Stimulated activated CD4-positive, alpha-beta T cell treated with anti-CD3 and anti-CD28 coated beads, Interleukin-4, amount 100 ng/mL, for 1 hour (primary cell): ENCODE results near the gene RALBP1.
A peak's percentile ranks its signal among the peaks of the same experiment; 100 is the strongest.
"Not testable (repeated sequence)": the region's sequence is repeated elsewhere in the genome, so short reads cannot be mapped to it uniquely, and the experiment has no call there.

Source experiments
- DNase-seq: peaks from one replicate; pipeline ENCODE4 v3.0.0-alpha.2; 2020

The RALBP1 gene

DNA sequence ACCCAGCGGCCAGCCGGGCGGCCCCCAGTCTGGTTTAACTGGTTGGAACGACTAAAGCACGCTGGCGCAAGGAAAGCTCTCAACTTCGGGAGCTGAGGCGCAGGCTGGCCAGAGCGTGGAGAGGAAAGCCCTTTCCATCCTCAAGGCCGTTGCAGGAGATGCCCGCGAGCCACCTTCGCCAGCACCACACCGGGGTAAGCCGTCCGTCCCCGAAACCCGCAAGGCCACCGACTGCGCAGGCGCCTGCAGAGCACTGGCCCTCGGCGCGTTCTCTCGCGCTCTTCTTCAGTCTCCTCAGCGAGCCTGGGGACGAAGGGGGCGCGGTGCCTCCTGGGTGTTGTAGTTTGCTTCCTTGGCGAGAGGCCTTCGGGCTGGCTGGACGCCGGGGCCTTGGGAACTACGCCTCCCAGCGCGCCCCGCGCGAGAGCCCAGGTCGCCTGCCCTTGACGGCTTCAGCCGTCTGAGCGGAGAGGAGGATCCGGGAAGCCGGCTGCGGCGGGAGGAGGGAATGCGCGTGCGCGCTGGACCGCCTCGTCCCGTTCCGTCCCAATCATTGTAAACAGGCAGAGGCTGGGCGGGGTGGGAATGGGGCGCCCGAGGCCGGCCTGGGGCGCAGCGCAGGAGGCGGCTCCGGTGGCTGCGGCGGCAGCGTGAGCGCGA, at the start of gene RALBP1:
Gene RALBP1 (plus strand): TSS at position 531 of the 660 bp plus-strand sequence. CDS start 37,533 bp downstream, outside the sequence.
- peak; percentile 98 for DNase-seq

DNA sequence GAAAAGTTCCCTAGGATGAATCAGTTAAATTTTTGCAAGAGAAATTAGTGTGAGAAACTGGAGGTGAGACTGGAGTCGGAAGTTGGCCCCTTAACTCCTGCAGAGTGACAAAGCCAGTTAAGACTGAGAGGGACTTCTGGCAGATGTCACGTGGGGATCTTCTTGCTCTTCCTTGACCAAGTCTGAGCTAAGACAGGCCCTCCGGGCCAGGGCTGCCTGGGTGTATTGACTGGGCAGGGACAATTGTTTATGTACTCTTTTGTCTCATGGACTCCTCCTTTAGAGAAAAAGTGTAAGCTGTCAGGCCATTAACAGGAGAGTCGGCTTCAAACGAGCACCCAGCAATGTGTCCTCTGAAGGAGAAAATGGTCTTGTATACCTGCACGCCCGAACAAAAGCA, 48.6 kb upstream of the RALBP1 start:
- no peak for DNase-seq

- DNase-seq = no peak
These were observed 47.0 kb upstream of the RALBP1 start for GRCh38 chr18:9428301-9428706.

- DNase-seq = no peak
These were observed 46.3 kb upstream of the RALBP1 start for GRCh38 chr18:9428862-9429661.

- DNase-seq = no peak
These were observed 45.7 kb upstream of the RALBP1 start for GRCh38 chr18:9429662-9429993.

GRCh38 chr18:9430315-9430714, 45.0 kb upstream of the RALBP1 start:
- not testable (repeated sequence) for DNase-seq

GRCh38 chr18:9431296-9431695, 44.0 kb upstream of the RALBP1 start:
- no peak for DNase-seq

DNA sequence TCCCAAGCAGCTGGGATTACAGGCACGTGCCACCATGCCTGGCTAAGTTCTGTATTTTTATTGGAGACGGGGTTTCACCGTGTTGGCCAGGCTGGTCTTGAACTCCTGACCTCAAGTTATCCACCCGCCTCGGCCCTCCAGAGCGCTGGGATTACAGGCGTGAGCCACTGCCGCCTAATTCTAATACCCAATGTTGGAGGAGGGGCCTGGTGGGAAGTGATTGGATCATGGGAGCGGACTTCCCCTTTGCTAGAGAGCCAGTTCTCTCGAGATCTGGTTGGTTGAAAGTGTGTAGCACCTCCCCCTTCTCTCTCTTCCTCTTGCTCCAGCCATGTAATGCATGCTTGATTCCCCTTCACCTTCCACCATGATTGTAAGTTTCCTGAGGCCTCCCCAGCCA, 42.2 kb upstream of the RALBP1 start:
- not testable (repeated sequence) for DNase-seq

DNA sequence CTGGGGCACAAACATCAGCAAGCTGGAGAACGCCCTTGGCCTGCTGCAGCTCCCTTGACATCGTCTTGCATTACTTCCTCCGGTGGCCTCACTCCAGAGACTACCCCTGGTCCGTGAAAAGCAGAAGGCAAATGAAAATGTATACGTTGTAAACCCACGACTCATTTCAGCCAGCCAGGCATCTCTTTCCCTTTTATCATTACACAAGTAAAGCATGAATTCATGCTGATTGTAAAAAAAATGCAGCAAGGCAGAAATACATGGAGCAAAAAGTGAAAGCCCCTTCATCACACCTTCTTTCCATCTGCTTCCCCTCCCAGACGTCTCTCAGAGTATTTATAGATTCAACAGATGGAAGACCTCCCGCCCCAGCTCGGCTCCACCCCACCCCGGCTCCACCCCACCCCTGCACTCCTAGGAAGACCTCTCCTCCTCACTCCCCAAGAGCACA, 41.6 kb upstream of the RALBP1 start:
- no peak for DNase-seq

- DNase-seq = no peak
These were observed 41.1 kb upstream of the RALBP1 start for GRCh38 chr18:9434122-9434701.

DNA sequence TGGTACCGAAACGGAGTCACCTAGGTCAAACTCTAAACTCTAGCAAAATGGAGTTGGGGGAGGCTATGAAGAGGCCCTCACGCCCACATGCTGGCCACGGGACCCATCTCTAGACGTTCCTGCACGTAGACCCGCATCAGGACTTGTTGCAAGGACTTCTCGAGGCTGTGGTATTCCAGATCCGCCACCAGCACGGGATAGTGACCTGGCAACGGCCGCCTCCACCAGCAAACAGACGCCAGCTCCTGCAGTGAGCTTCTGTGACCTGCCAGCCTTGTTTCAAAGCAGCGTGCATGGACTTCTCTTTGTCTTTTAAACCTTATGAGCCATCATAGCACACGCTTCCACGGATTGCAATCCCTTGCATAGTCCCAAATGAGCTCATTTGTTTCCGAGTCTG, 40.3 kb upstream of the RALBP1 start:
- no peak for DNase-seq

DNA sequence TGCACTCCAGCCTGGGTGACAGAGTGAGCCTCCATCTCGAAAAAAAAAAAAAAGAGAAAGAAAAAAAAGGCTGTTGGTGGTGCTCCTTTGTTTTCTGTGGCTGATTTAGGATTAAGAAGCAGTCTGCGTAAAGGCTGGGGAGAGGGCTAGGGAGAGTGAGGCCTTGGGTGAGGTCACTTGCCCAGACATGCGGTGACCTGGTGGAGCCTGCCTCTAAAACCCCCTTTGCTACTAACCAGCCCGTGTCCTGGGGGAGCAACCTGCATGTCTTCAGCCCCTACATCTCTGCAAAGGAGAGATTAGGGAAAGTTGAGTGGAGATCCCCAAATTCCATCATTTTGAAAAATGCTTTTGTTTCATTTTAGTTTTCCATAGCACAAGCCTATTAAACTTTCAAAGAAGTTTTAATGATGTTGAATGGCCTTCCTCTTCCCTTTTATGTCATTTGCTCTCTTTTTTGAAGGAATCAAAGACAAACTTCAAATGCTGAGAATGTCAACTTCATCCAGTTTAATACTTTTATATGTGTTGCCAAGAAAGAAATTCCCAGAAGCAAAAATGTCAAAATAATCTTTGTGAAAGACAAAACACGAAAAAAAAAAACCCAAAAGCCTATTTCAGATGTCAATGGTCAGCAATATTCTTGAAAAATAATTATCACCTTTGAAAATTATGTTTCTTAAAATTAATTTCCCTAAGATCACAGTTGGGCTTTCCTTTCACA, 38.9 kb upstream of the RALBP1 start:
- DNase-seq = no peak

DNA sequence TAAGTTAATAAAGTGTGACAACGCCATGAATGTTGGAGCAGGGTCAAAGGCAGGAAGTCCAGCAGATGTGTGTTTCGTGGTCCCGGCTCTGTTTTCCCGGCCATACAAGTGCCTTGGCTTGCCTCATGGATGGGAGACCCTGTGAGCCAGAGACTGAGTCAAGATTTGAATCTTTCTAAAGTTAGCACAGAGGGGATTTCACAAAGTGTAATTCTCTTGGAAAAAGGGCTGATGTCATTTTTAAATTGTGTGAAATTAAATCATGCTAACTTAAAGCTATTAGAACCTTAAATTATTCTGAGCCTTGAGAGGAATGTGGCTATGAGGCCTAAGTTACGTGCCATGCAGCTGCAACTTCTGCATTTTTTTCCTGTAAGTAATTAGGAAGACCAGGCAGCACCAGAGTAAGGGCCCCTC, 38.3 kb upstream of the RALBP1 start:
- DNase-seq = no peak

GRCh38 chr18:9437672-9438071, 37.6 kb upstream of the RALBP1 start:
- no peak for DNase-seq

DNA sequence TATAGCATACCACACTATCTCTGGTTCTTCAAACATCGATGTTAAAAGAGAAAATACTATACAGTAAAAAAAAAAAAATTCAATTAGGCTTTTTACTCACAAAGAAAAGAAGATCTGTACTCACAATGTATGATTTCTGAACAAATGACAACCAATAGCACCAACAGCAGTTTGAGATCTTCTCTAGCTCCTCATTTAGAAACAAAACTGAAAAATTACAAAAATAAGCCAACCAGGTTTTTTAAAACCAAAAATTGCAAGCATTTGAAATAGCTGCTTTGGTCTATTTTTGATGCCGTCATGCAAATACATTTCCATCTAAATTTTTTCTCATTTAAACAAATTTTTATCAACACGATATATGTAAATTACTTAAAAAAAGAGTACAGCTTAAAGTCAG, 34.3 kb upstream of the RALBP1 start:
- DNase-seq = no peak

- no peak for DNase-seq
These were observed 30.8 kb upstream of the RALBP1 start for GRCh38 chr18:9444549-9444948.

GRCh38 chr18:9446839-9447238, 28.5 kb upstream of the RALBP1 start:
- DNase-seq = no peak

GRCh38 chr18:9447334-9447733, 28.0 kb upstream of the RALBP1 start:
- no peak for DNase-seq

GRCh38 chr18:9449600-9450414, 25.5 kb upstream of the RALBP1 start:
- no peak for DNase-seq

- not testable (repeated sequence) for DNase-seq
These were observed 24.4 kb upstream of the RALBP1 start for GRCh38 chr18:9450920-9451319.

DNA sequence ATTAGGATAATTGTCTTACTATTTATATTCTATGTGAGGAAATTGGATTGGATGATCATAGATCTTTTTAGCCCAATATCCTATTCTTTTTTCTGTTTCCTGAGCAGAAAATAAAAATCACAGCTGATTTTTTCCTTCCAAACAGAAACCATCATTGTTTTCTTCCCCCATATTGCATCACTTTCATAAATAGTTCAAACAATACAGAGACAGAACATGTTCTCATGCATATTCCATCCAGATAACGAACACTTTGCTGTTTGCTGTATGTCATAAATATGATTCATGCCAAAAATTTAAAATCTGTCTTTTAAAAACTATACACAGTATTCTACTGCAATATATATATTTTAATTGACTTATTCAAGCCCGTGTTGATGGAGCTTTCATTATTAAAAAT, 22.0 kb upstream of the RALBP1 start:
- no peak for DNase-seq

DNA sequence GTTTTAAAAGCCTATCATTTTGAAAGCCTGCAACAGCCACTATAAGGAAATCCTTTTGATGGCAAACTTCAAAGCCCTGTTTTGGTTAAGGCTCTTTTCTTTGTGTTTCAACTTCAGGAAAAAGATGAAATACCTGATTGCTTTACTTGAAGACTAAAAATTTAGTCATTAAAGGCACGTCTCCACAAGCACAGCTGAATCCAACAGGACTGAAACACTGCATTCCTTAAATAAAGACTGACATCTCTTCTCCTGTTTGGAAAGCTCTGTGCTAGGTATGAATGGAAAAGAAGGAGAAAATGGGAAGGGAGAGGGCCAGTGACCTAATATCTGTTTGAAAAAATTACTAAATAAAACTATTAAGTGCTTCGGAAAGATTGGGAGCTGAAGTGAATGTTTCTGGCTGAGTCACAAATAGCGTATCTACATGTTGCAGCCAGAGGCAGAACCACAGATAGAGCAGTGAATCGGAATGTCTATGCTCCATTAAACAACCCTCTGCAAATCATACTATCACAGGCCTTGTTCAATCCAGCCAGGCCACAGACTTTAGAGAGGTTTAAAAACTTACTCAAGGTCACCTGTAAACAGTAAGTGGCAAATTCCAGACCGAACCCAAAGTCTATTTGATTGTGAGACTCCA, 21.1 kb upstream of the RALBP1 start:
- no peak for DNase-seq
